GM19468 (cell line): ENCODE data around the gene FER.

Experiments used
- ATAC-seq: cut with Tn5 transposase; IDR thresholded peaks from one replicate; pipeline ENCODE4 v1.9.1; 2021; ENCODE audit warnings: mild to moderate bottlenecking, moderate library complexity, moderate number of reproducible peaks; ENCODE audit not compliant: unreplicated experiment; ENCODE audit errors: extremely low read depth

FER gene

GRCh38 chr5:109080481-109080880 is 332.8 kb downstream of the FER start:
- no peak for ATAC-seq

GRCh38 chr5:109080896-109081295 is 333.2 kb downstream of the FER start:
- ATAC-seq = no peak

GRCh38 chr5:109083937-109084336 is 336.2 kb downstream of the FER start:
- no peak for ATAC-seq

GRCh38 chr5:109089191-109089590 is 341.5 kb downstream of the FER start:
- ATAC-seq = no peak

GRCh38 chr5:109099081-109099480 is 351.4 kb downstream of the FER start:
- no peak for ATAC-seq

- no peak for ATAC-seq
Observed at GRCh38 chr5:109100971-109101370, 353.3 kb downstream of the FER start.

- ATAC-seq = no peak
Observed at GRCh38 chr5:109102096-109102690, 354.5 kb downstream of the FER start.

- ATAC-seq = no peak
Observed at GRCh38 chr5:109105631-109106267, 358.1 kb downstream of the FER start.

GRCh38 chr5:109111680-109112079 is 364.0 kb downstream of the FER start:
- no peak for ATAC-seq

GRCh38 chr5:109113608-109114007 is 365.9 kb downstream of the FER start:
- ATAC-seq = no peak

- ATAC-seq = no peak
Observed at GRCh38 chr5:109121225-109121624, 373.5 kb downstream of the FER start.

GRCh38 chr5:109125755-109126429 is 378.2 kb downstream of the FER start:
- no peak for ATAC-seq

- no peak for ATAC-seq
Observed at GRCh38 chr5:109126481-109126880, 378.8 kb downstream of the FER start.

GRCh38 chr5:109136906-109137305 is 389.2 kb downstream of the FER start:
- no peak for ATAC-seq

- ATAC-seq = no peak
Observed at GRCh38 chr5:109141222-109142200, 393.8 kb downstream of the FER start.

- no peak for ATAC-seq
Observed at GRCh38 chr5:109143031-109143430, 395.3 kb downstream of the FER start.

- no peak for ATAC-seq
Observed at GRCh38 chr5:109145139-109145538, 397.4 kb downstream of the FER start.

- ATAC-seq = no peak
Observed at GRCh38 chr5:109146591-109146990, 398.9 kb downstream of the FER start.

- no peak for ATAC-seq
Observed at GRCh38 chr5:109152565-109152964, 404.9 kb downstream of the FER start.

GRCh38 chr5:109155625-109156024 is 407.9 kb downstream of the FER start:
- peak; percentile 56 for ATAC-seq
